Chondrocyte (in vitro differentiated cells): Measurements from ENCODE around the gene ASMTL. TPM values are rescaled to one million over a fixed set of nuclear protein-coding genes. Genes with fewer than 3 reads are reported as not detected.
A peak's percentile ranks its signal among the peaks of the same experiment; 100 is the strongest.

ENCODE experiments used
- DNase-seq: peaks from one replicate; pipeline ENCODE4 v3.0.0; 2021; ENCODE audit warnings: mixed read lengths, low spot score
- H3K27ac Mint-ChIP-seq: one replicate; pipeline ENCODE4 v1.8.0; 2021; ENCODE audit warnings: mild to moderate bottlenecking, moderate library complexity, mixed read lengths; ENCODE audit not compliant: unreplicated experiment
- H3K27me3 Mint-ChIP-seq: 2 replicates; pipeline ENCODE4 v1.8.0; 2021; ENCODE audit warnings: low read depth, mixed read lengths
- H3K36me3 Mint-ChIP-seq: 2 replicates; pipeline ENCODE4 v1.8.0; 2021; ENCODE audit warnings: low read depth, mixed read lengths
- H3K4me1 Mint-ChIP-seq: 2 replicates; pipeline ENCODE4 v1.8.0; 2021; ENCODE audit warnings: low read depth, mild to moderate bottlenecking, mixed read lengths
- H3K4me3 Mint-ChIP-seq: one replicate; pipeline ENCODE4 v1.8.0; 2021; ENCODE audit warnings: mild to moderate bottlenecking, moderate library complexity, mixed read lengths; ENCODE audit not compliant: unreplicated experiment
- H3K9me3 Mint-ChIP-seq: 2 replicates; pipeline ENCODE4 v1.8.0; 2021; ENCODE audit warnings: low read depth, mixed read lengths
- total RNA-seq: library from RNA; stranded (reverse); gene quantifications from 3 replicates; pipeline ENCODE4 v1.2.1, GENCODE V29; 2021
- TF ChIP-seq, protein P1 (sequence below): fragments of 200-600 bp; sonication (generic); IDR thresholded peaks from 2 replicates; pipeline ENCODE4 v1.5.0; 2021; ENCODE audit warnings: antibody characterized with exemption, mild to moderate bottlenecking, moderate library complexity

ASMTL gene
- total RNA-seq, 1 donor from 2014 or later = 19.6 TPM

- Mint-ChIP-seq H3K9me3 (peaks cover 22% of the 10 kb centered on the region), H3K4me1 (peaks cover 10% of the 10 kb centered on the region), H3K4me3 (no peak overlapping the region), H3K27me3 (no peaks in the 10 kb centered on the region), H3K27ac (peak overlapping the region; percentile 61), H3K36me3 (peaks cover 13% of the 10 kb centered on the region)
- no peak for DNase-seq
- TF ChIP-seq, protein P1, sequence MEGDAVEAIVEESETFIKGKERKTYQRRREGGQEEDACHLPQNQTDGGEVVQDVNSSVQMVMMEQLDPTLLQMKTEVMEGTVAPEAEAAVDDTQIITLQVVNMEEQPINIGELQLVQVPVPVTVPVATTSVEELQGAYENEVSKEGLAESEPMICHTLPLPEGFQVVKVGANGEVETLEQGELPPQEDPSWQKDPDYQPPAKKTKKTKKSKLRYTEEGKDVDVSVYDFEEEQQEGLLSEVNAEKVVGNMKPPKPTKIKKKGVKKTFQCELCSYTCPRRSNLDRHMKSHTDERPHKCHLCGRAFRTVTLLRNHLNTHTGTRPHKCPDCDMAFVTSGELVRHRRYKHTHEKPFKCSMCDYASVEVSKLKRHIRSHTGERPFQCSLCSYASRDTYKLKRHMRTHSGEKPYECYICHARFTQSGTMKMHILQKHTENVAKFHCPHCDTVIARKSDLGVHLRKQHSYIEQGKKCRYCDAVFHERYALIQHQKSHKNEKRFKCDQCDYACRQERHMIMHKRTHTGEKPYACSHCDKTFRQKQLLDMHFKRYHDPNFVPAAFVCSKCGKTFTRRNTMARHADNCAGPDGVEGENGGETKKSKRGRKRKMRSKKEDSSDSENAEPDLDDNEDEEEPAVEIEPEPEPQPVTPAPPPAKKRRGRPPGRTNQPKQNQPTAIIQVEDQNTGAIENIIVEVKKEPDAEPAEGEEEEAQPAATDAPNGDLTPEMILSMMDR = no peak
Observed at GRCh38 chrX:1480082-1480785, 27.5 kb upstream of the ASMTL start.

- TF ChIP-seq, protein P1 = no peak
- H3K36me3 Mint-ChIP-seq = peaks cover 13% of the 10 kb centered on the region
Observed at GRCh38 chrX:1477801-1478458, 25.2 kb upstream of the ASMTL start.

GRCh38 chrX:1477229-1477628 lies 24.5 kb upstream of the ASMTL start:
- no peak for DNase-seq
- Mint-ChIP-seq H3K4me3 (no peak overlapping the region), H3K27me3 (no peaks in the 10 kb centered on the region), H3K27ac (no peak overlapping the region), H3K9me3 (peaks cover 22% of the 10 kb centered on the region), H3K4me1 (peaks cover 9% of the 10 kb centered on the region), H3K36me3 (peaks cover 13% of the 10 kb centered on the region)
- TF ChIP-seq, protein P1 = no peak

More at GRCh38 chrX:1477801-1478458, 25.2 kb upstream of the ASMTL start:
- no peak for DNase-seq
- H3K4me3 Mint-ChIP-seq = no peak overlapping the region
- no peaks in the 10 kb centered on the region for H3K27me3 Mint-ChIP-seq
- no peak overlapping the region for H3K27ac Mint-ChIP-seq
- peaks cover 10% of the 10 kb centered on the region for H3K4me1 Mint-ChIP-seq
- peaks cover 22% of the 10 kb centered on the region for H3K9me3 Mint-ChIP-seq

DNA sequence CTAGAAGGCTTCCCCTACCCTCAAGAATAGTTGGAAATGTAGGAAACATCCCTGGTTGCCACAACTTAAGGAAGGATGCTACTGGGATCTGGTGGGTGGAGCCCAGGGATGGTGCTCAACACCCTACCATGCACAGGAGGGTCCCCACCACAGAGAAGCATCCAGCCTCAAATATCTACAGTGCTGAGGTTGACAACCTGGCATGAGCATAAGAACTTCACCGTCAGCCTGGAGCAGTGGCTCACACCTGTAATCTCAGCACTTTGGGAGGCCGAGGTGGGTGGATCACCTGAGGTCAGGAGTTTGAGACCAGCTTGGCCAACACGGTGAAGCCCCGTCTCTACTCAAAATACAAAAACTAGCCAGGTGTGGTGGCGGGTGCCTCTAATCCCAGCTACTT lies 24.0 kb upstream of the ASMTL start:
- Mint-ChIP-seq H3K36me3 (peaks cover 13% of the 10 kb centered on the region), H3K4me3 (no peak overlapping the region), H3K27ac (no peak overlapping the region), H3K27me3 (no peaks in the 10 kb centered on the region), H3K4me1 (peaks cover 3% of the 10 kb centered on the region), H3K9me3 (peaks cover 25% of the 10 kb centered on the region)
- TF ChIP-seq, protein P1 = no peak
- DNase-seq = no peak

DNA sequence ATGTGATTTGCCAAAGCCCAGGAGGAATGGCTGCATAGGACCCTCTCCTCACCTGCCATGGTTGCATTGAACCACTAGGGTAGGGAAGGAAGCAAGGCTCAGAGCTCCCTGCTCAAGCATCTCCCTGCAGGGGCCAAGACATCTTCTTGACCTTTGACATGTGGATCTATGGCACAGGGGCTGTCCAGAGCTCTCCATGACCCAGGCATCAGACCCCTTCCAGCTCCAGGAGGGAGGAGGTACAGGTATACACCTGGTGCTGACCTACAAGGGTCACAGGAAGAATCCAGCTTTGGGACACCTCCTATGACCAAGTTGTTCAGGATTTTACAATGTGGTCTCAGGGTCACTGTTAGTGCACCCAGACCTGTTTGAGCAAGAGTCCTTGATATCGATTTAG lies 23.2 kb upstream of the ASMTL start:
- H3K27ac Mint-ChIP-seq = no peak overlapping the region
- no peak overlapping the region for H3K4me3 Mint-ChIP-seq
- no peak for DNase-seq
- peaks cover 13% of the 10 kb centered on the region for H3K36me3 Mint-ChIP-seq
- TF ChIP-seq, protein P1 = no peak
- H3K27me3 Mint-ChIP-seq = no peaks in the 10 kb centered on the region
- H3K4me1 Mint-ChIP-seq = no peaks in the 10 kb centered on the region
- peaks cover 25% of the 10 kb centered on the region for H3K9me3 Mint-ChIP-seq
